ENCODE data around the gene LAMB3. TPM values are rescaled to one million over a fixed set of nuclear protein-coding genes. Genes with fewer than 3 reads are reported as not detected.

Gene LAMB3
- total RNA-seq, 1 experiment from 2014 or later = 473 TPM

GRCh38 chr1:209607795-209608178 is 44.4 kb downstream of the LAMB3 start:
- H3K9me2 ChIP-seq (replicated peaks; ENCODE audit: low read length) = no peaks in the 10 kb centered on the region
- no peak for DNase-seq
- H3F3A ChIP-seq (ENCODE audit: low read length, unreplicated experiment) = peaks cover 11% of the 10 kb centered on the region
- no peak for TF ChIP-seq EZH2phosphoT487 (IDR thresholded peaks at IDR 0.05; ENCODE audit: borderline replicate concordance, low read length)
- no peak for TF ChIP-seq EZH2 (IDR thresholded peaks at IDR 0.05; ENCODE audit: low read length, unreplicated experiment)
- TF ChIP-seq CTCF (conservative IDR thresholded peaks at IDR 0.05; ENCODE audit: low read depth, low read length) = no peak
- H3K9me3 ChIP-seq (ENCODE audit: low read length) = no peaks in the 10 kb centered on the region
- POLR2A ChIA-PET (ENCODE audit: unreplicated experiment) = no interaction called here
- CTCF ChIA-PET = no interaction called here
- BruUV-seq (replicated peaks) = no TSS peak
- H3K9ac ChIP-seq (ENCODE audit: low read length) = no peak overlapping the region
- no peak overlapping the region for H3K4me3 ChIP-seq (ENCODE audit: low read length)
- ATAC-seq = 0 out of 2 replicates have a peak, but pooled peaks have one; percentile 2
- H3K4me1 ChIP-seq (ENCODE audit: insufficient read depth, low read length) = peaks cover 34% of the 10 kb centered on the region
- peak overlapping the region; percentile 8; the same call in 1 of the 2 replicates for H3K4me2 ChIP-seq (ENCODE audit: low read length)
- intact Hi-C loops (cut with micrococcal nuclease) = no loop called here
- H2AFZ ChIP-seq (ENCODE audit: low read length) = no peak overlapping the region
- peak overlapping the region; percentile 34 for H3K27ac ChIP-seq (ENCODE audit: low read length)
- H3K79me2 ChIP-seq (ENCODE audit: low read length) = no peaks in the 10 kb centered on the region
- H3K36me3 ChIP-seq (ENCODE audit: low read depth, low read length) = no peaks in the 10 kb centered on the region
- no peaks in the 10 kb centered on the region for H4K20me1 ChIP-seq (ENCODE audit: low read length)
- no peaks in the 10 kb centered on the region for H3K27me3 ChIP-seq (ENCODE audit: low read length)

GRCh38 chr1:209607102-209607794 is 45.0 kb downstream of the LAMB3 start:
- Histone ChIP-seq H3K9me2 (replicated peaks; ENCODE audit: low read length) (no peaks in the 10 kb centered on the region), H3K4me3 (ENCODE audit: low read length) (no peak overlapping the region), H3K27me3 (ENCODE audit: low read length) (no peaks in the 10 kb centered on the region), H3K9ac (ENCODE audit: low read length) (no peak overlapping the region), H3F3A (ENCODE audit: low read length, unreplicated experiment) (peaks cover 9% of the 10 kb centered on the region), H3K4me1 (ENCODE audit: insufficient read depth, low read length) (peaks cover 39% of the 10 kb centered on the region), H3K9me3 (ENCODE audit: low read length) (no peaks in the 10 kb centered on the region), H2AFZ (ENCODE audit: low read length) (no peak overlapping the region), H4K20me1 (ENCODE audit: low read length) (no peaks in the 10 kb centered on the region), H3K36me3 (ENCODE audit: low read depth, low read length) (no peaks in the 10 kb centered on the region), H3K27ac (ENCODE audit: low read length) (peak overlapping the region; percentile 34), H3K79me2 (ENCODE audit: low read length) (no peaks in the 10 kb centered on the region), H3K4me2 (ENCODE audit: low read length) (peak overlapping the region; percentile 8; the same call in 1 of the 2 replicates)
- CTCF ChIA-PET = no interaction called here
- TF ChIP-seq EZH2 (IDR thresholded peaks at IDR 0.05; ENCODE audit: low read length, unreplicated experiment) (no peak), CTCF (conservative IDR thresholded peaks at IDR 0.05; ENCODE audit: low read depth, low read length) (no peak), EZH2phosphoT487 (IDR thresholded peaks at IDR 0.05; ENCODE audit: borderline replicate concordance, low read length) (no peak)
- POLR2A ChIA-PET (ENCODE audit: unreplicated experiment) = no interaction called here
- no TSS peak for BruUV-seq (replicated peaks)
- intact Hi-C loops (cut with micrococcal nuclease) = no loop called here
- DNase-seq (peak; percentile 80), ATAC-seq (peak; percentile 72)

GRCh38 chr1:209603877-209604276 is 48.3 kb downstream of the LAMB3 start:
- CTCF ChIA-PET = no interaction called here
- BruUV-seq (replicated peaks) = no TSS peak
- TF ChIP-seq EZH2 (IDR thresholded peaks at IDR 0.05; ENCODE audit: low read length, unreplicated experiment) (no peak), EZH2phosphoT487 (IDR thresholded peaks at IDR 0.05; ENCODE audit: borderline replicate concordance, low read length) (no peak), CTCF (conservative IDR thresholded peaks at IDR 0.05; ENCODE audit: low read depth, low read length) (no peak)

More at GRCh38 chr1:209603877-209604276, 48.3 kb downstream of the LAMB3 start:
- Histone ChIP-seq H3F3A (ENCODE audit: low read length, unreplicated experiment) (no peaks in the 10 kb centered on the region), H3K4me1 (ENCODE audit: insufficient read depth, low read length) (peaks cover 48% of the 10 kb centered on the region), H3K27ac (ENCODE audit: low read length) (no peak overlapping the region), H2AFZ (ENCODE audit: low read length) (no peak overlapping the region), H3K9ac (ENCODE audit: low read length) (no peak overlapping the region), H3K4me3 (ENCODE audit: low read length) (no peak overlapping the region), H3K36me3 (ENCODE audit: low read depth, low read length) (no peaks in the 10 kb centered on the region), H3K27me3 (ENCODE audit: low read length) (no peaks in the 10 kb centered on the region), H3K4me2 (ENCODE audit: low read length) (no peak overlapping the region), H3K9me3 (ENCODE audit: low read length) (no peaks in the 10 kb centered on the region), H3K9me2 (replicated peaks; ENCODE audit: low read length) (no peaks in the 10 kb centered on the region), H4K20me1 (ENCODE audit: low read length) (no peaks in the 10 kb centered on the region), H3K79me2 (ENCODE audit: low read length) (no peaks in the 10 kb centered on the region)
- intact Hi-C loops (cut with micrococcal nuclease) = loop anchor here (2.0 kb wide), 1 partner anchor 17 kb away; no protein-coding TSS in a partner anchor
- POLR2A ChIA-PET (ENCODE audit: unreplicated experiment) = interaction anchor here (0.7 kb wide), 1 partner anchor 45 kb away, joined by 4 read pairs; no protein-coding TSS in a partner anchor
- ATAC-seq (no peak), DNase-seq (no peak)

Data from PC-3 (cell line).